ENCODE measurements around the gene UVRAG. TPM values are rescaled to one million over a fixed set of nuclear protein-coding genes. Genes with fewer than 3 reads are reported as not detected.
A peak's percentile ranks its signal among the peaks of the same experiment; 100 is the strongest.

UVRAG gene
- total RNA-seq, 2 donors from 2014 or later: 18.6 to 20.7 TPM

DNA sequence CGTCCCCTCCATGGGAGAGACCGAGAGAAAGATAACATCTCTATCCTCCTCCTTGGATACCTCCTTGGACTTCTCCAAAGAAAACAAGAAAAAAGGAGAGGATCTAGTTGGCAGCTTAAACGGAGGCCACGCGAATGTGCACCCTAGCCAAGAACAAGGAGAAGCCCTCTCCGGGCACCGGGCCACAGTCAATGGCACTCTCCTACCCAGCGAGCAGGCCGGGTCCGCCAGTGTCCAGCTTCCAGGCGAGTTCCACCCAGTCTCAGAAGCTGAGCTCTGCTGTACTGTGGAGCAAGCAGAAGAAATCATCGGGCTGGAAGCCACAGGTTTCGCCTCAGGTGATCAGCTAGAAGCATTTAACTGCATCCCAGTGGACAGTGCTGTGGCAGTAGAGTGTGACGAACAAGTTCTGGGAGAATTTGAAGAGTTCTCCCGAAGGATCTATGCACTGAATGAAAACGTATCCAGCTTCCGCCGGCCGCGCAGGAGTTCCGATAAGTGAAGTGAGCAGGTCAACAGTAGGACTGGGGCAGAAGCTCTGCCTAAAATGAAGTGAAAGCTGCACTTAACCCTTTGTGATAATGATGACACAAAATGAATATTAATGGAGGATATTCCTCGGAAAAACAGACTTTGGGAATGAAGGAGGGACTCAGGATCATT lies 326.0 kb downstream of the UVRAG start:
- ATAC-seq (replicated peaks in 1 of 2) (no peak), DNase-seq (no peak)
- Mint-ChIP-seq H3K9me3 (no peaks in the 10 kb centered on the region), H3K36me3 (ENCODE audit: insufficient read depth in 2 of 2) (no peaks in the 10 kb centered on the region), H3K4me3 (no peak overlapping the region), H3K27me3 (ENCODE audit: low read depth) (no peaks in the 10 kb centered on the region), H3K27ac (no peak overlapping the region), H3K4me1 (ENCODE audit: low read depth) (no peaks in the 10 kb centered on the region)

DNA sequence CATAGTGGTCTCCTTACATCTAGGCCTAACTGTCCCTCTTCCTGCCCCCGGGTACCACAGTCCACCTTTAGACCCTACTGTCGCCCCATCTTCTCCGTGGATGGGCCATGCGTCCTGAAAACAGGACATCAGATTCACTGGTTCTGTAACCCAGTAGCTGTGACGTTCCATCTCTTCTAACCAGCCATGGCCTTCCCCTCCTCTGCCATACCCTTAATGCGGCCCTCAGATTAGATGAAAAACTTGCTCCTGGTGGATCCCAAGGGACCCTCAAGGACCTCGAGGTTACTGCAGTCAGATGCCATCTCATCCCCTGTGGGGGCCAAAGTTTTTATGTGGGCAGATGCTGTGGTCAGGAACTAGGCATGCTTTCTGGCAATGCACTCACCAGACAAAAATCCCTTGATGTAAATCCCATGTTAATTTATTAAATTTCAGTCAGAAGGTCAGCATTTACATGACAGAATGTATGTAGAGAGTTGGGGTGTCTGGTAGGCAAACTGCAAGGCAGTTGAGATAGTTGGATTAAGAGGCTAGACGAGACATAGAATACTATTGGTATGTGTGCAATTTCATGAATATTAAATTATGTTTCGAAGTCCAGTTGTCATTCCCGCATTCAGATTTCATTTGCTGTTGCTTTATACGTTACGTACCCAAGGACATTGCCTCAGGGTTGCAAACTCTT lies 327.0 kb downstream of the UVRAG start:
- Mint-ChIP-seq H3K4me3 (no peak overlapping the region), H3K36me3 (ENCODE audit: insufficient read depth in 2 of 2) (no peaks in the 10 kb centered on the region), H3K27me3 (ENCODE audit: low read depth) (no peaks in the 10 kb centered on the region), H3K27ac (no peak overlapping the region), H3K4me1 (ENCODE audit: low read depth) (no peaks in the 10 kb centered on the region), H3K9me3 (no peaks in the 10 kb centered on the region)
- no peak for ATAC-seq (replicated peaks in 1 of 2)
- DNase-seq: no peak

DNA sequence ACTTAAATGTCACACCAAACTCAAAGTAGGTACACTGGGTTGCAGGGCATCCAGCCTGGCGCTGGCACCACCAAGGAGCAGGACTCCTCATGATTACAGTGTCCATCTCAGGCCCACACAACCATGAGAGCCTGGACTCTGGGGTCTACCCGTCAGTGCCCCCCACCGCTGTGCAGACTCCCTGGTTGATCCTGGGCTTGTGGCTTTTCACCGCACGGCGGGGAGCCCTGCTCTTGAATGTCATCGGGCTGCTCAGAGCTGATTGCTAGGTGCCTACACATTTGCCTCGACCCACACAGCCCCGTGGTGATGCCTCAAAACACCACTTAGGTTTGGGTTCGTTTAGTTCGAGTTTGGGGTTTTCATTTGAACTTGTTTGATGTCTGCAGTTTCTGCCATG lies 328.3 kb downstream of the UVRAG start:
- no peaks in the 10 kb centered on the region for H3K9me3 Mint-ChIP-seq

DNA sequence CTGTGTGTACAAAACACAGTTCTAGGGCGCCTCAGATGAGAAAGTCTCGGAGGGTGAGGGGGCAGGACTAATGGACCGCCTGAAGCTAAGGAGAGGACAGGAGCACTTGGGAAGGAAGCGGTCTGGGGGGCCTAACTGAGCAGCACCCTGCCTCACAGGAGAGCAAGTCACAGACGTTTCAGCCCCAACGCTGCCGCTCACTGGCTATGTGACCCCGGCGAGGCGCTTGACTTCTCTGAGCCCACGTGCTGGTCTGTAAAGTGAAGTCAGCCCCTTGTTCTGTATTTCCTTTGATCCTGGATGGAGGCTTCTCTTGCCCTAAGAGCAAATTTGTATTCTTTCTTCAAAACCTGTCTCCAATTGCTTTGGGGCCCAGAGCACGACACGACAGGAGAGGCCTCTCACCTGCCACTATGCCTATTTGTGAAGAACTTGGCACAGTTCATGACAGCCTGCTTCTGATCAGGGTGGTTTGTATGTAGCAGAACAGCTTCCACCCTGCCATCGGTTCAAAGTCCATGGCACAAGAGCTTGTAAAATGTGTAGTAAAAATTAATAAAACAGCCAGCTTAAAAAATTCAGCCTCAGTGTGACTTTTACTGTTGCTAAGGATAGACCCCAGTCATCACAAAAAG lies 332.2 kb downstream of the UVRAG start:
- peaks cover 10% of the 10 kb centered on the region for H3K4me1 Mint-ChIP-seq (ENCODE audit: low read depth)
- no peak overlapping the region for H3K27ac Mint-ChIP-seq
- peaks cover 6% of the 10 kb centered on the region for H3K27me3 Mint-ChIP-seq (ENCODE audit: low read depth)
- ATAC-seq (replicated peaks in 1 of 2): no peak
- H3K9me3 Mint-ChIP-seq: no peaks in the 10 kb centered on the region
- no peak for DNase-seq
- no peak overlapping the region for H3K4me3 Mint-ChIP-seq
- no peaks in the 10 kb centered on the region for H3K36me3 Mint-ChIP-seq (ENCODE audit: insufficient read depth in 2 of 2)

More for the DNA sequence above, 328.3 kb downstream of the UVRAG start:
- no peaks in the 10 kb centered on the region for H3K4me1 Mint-ChIP-seq (ENCODE audit: low read depth)
- ATAC-seq (replicated peaks in 1 of 2) (no peak), DNase-seq (no peak)
- no peaks in the 10 kb centered on the region for H3K27me3 Mint-ChIP-seq (ENCODE audit: low read depth)
- no peak overlapping the region for H3K27ac Mint-ChIP-seq
- H3K4me3 Mint-ChIP-seq: no peak overlapping the region
- no peaks in the 10 kb centered on the region for H3K36me3 Mint-ChIP-seq (ENCODE audit: insufficient read depth in 2 of 2)

DNA sequence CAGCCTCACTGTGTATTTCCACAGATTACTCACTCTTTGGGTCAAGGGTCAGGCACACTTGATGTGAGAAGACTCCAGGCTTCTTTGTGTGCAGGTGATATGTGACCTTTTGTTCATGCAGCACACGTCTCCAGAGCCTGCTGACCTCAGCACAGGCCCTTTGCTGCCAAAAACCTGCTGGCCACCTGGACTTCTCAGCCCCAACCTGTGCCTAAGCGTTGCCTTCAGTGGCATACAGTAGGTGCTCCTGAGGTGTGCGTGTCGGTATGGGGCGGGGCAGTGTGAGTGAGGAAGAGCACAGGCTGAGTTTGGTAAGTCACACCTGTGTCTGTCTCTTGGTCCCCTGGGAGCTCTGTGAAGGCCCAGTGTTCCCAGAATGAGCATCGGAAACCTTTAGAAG lies 333.2 kb downstream of the UVRAG start:
- ATAC-seq (replicated peaks in 1 of 2): no peak
- Mint-ChIP-seq H3K4me3 (no peak overlapping the region), H3K36me3 (ENCODE audit: insufficient read depth in 2 of 2) (no peaks in the 10 kb centered on the region), H3K9me3 (no peaks in the 10 kb centered on the region), H3K4me1 (ENCODE audit: low read depth) (peaks cover 20% of the 10 kb centered on the region), H3K27me3 (ENCODE audit: low read depth) (peaks cover 15% of the 10 kb centered on the region), H3K27ac (no peak overlapping the region)
- DNase-seq: no peak

- no peak for DNase-seq
Measured at GRCh38 chr11:76148941-76149613, 334.1 kb downstream of the UVRAG start.

GRCh38 chr11:76149713-76150112 lies 334.7 kb downstream of the UVRAG start:
- Mint-ChIP-seq H3K36me3 (ENCODE audit: insufficient read depth in 2 of 2) (no peaks in the 10 kb centered on the region), H3K27me3 (ENCODE audit: low read depth) (peaks cover 23% of the 10 kb centered on the region), H3K4me3 (no peak overlapping the region), H3K9me3 (no peaks in the 10 kb centered on the region), H3K27ac (no peak overlapping the region), H3K4me1 (ENCODE audit: low read depth) (peaks cover 25% of the 10 kb centered on the region)
- ATAC-seq (replicated peaks in 1 of 2): no peak
- DNase-seq: no peak

More at GRCh38 chr11:76148941-76149613, 334.1 kb downstream of the UVRAG start:
- Mint-ChIP-seq H3K4me1 (ENCODE audit: low read depth) (peaks cover 25% of the 10 kb centered on the region), H3K9me3 (no peaks in the 10 kb centered on the region), H3K36me3 (ENCODE audit: insufficient read depth in 2 of 2) (no peaks in the 10 kb centered on the region), H3K27me3 (ENCODE audit: low read depth) (peaks cover 23% of the 10 kb centered on the region), H3K4me3 (no peak overlapping the region), H3K27ac (no peak overlapping the region)
- no peak for ATAC-seq (replicated peaks in 1 of 2)

DNA sequence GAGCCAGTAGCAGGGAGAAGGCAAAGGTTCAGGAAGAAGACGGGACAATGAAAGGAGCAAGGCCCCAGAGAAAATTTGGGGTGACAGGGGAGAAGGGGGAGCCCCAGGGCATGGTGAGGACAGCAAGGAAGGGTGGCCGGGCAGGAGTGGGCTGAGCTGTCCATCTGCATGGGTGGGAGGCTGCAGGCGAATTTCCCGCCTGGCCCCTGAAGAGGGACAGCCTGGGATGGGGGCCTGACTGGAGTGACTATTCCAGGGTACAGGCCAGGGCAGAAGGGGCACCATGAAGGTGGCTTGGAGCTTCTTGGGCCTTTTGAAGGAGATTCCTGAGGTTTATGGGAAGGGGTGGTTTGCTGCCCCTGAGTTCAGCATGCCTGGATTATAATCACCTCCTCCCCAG lies 335.1 kb downstream of the UVRAG start:
- Mint-ChIP-seq H3K4me3 (no peak overlapping the region), H3K9me3 (no peaks in the 10 kb centered on the region), H3K4me1 (ENCODE audit: low read depth) (peaks cover 25% of the 10 kb centered on the region), H3K36me3 (ENCODE audit: insufficient read depth in 2 of 2) (no peaks in the 10 kb centered on the region), H3K27ac (no peak overlapping the region), H3K27me3 (ENCODE audit: low read depth) (peaks cover 23% of the 10 kb centered on the region)
- DNase-seq (no peak), ATAC-seq (replicated peaks in 1 of 2) (no peak)

DNA sequence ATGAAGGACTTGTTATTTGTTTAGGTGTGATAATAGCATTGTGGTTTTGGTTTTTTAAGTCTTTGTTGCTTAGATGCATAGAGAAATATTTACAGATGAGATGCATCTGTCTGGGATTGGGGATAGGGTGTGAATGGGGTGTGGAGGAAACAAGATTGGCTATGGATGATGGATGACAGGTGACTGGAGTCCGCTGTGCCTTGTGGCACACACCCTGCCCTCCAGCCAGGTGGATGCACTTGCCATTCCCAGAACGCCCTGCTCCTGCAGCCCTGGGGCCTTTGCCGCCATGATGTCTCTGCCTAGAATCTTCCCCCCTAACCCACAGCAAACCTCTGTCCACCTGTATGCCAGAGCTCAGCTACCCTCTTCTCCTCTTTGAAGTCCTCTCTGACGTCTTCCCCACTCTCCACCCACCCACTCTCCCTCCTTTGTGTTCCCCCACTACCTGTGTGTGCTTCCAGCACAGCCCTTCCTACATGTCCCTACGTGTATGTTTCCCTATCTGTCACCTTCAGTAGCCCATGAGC lies 336.6 kb downstream of the UVRAG start:
- H3K4me1 Mint-ChIP-seq (ENCODE audit: low read depth): peaks cover 25% of the 10 kb centered on the region
- H3K36me3 Mint-ChIP-seq (ENCODE audit: insufficient read depth in 2 of 2): no peaks in the 10 kb centered on the region
- H3K9me3 Mint-ChIP-seq: no peaks in the 10 kb centered on the region
- H3K4me3 Mint-ChIP-seq: peak overlapping the region; percentile 77 to 80
- ATAC-seq (replicated peaks in 1 of 2): peak; percentile 17
- peaks cover 23% of the 10 kb centered on the region for H3K27me3 Mint-ChIP-seq (ENCODE audit: low read depth)
- no peak for DNase-seq
- peak overlapping the region; percentile 26 for H3K27ac Mint-ChIP-seq

DNA sequence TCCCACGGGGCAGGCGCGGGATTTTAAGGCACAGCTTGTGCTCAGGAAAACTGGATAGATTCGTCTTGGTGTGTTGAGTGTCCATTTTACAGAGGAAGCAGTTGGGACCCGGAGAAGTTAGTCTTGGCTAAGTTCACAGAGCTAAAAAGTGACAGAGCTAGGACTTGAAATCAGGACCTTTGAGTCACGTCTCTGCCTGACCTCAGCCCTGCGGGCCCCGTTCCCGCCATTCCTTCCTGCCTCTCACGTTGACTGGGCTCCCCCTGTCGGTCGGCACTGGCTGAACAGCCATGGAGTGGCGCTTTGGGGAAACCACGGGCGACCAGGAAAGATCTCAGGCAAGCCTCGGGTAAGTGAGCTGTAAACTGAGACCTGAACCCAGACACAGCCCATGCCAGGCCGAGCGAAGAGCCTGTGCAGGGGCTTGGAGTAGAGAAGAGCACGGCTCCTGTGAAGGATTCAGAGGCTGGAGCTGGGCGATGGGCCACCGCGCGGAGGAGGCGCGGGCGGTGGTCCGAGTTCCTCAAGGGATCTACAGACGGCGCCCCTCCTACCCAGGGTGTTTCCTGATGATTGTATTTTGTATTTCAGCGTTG lies 337.2 kb downstream of the UVRAG start:
- H3K27me3 Mint-ChIP-seq (ENCODE audit: low read depth): peaks cover 23% of the 10 kb centered on the region
- ATAC-seq (replicated peaks in 1 of 2): peak; percentile 95 to 98
- H3K4me3 Mint-ChIP-seq: peak overlapping the region; percentile 77 to 80
- H3K36me3 Mint-ChIP-seq (ENCODE audit: insufficient read depth in 2 of 2): no peaks in the 10 kb centered on the region
- no peaks in the 10 kb centered on the region for H3K9me3 Mint-ChIP-seq
- peaks cover 25% of the 10 kb centered on the region for H3K4me1 Mint-ChIP-seq (ENCODE audit: low read depth)
- DNase-seq: peak; percentile 92
- H3K27ac Mint-ChIP-seq: peak overlapping the region; percentile 26

DNA sequence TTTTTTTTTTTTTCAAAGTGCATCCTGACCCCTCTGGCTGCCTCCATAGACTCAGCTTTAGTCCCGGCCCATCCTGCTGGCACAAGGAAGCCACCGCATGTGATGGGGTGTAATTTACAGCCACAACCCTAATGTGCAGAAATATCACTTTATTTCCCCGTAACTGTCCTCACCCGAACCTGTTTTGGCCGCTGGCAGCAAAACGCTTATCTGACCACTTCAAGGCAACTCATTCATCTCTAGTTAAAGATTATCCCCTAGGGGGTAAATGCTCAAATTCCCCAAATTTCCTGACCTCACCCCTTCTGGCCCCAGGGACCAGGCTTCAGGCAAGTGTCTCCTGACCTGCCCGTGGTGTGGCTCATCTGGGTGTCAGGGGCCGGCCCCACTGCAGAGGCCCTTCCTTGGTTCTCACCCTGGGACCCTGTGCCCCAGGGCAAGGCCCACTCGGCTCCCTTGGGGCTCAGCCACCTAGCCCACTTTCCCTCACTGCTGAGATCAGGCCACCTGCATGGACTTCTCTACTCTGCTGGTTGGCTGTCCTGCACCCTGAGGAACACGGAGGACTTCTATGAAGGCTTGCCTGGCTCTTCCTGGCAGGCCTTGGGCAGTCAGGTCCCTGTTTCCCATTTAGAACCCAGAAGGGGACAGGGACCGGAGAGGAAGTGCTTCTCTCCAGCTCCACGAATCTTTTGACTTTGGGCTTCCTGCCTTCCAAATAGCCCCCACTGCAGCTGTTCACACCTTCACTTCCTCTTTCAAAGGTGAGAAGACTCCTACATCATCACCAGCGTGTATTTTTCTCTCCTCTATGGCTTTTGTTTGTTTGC lies 337.9 kb downstream of the UVRAG start:
- H3K27me3 Mint-ChIP-seq (ENCODE audit: low read depth): peaks cover 23% of the 10 kb centered on the region
- H3K27ac Mint-ChIP-seq: no peak overlapping the region
- H3K36me3 Mint-ChIP-seq (ENCODE audit: insufficient read depth in 2 of 2): no peaks in the 10 kb centered on the region
- ATAC-seq (replicated peaks in 1 of 2): no peak
- H3K4me3 Mint-ChIP-seq: peak overlapping the region; percentile 77 to 80
- H3K9me3 Mint-ChIP-seq: no peaks in the 10 kb centered on the region
- DNase-seq: no peak
- H3K4me1 Mint-ChIP-seq (ENCODE audit: low read depth): peaks cover 25% of the 10 kb centered on the region

DNA sequence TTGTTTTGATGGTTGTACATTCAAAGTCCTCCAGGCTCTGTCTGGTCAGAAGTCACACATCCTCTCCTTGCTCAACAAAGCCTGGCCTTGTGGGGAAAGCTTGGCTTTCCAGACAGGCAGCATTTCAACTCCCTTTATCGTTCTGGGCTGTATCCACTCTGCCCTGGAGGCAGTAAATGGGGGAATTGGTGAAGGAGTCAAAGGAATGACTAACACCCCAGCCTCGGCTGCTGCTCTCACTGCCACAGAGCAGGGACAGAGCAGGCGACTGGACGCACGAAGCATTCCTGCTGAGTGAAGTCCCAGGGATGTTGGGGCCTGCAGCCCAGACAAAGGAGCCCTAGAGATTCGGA lies 338.5 kb downstream of the UVRAG start:
- Mint-ChIP-seq H3K27ac (peak overlapping the region; percentile 45), H3K9me3 (no peaks in the 10 kb centered on the region), H3K27me3 (ENCODE audit: low read depth) (peaks cover 23% of the 10 kb centered on the region), H3K4me1 (ENCODE audit: low read depth) (peaks cover 25% of the 10 kb centered on the region), H3K4me3 (peak overlapping the region; percentile 77 to 80), H3K36me3 (ENCODE audit: insufficient read depth in 2 of 2) (no peaks in the 10 kb centered on the region)
- DNase-seq (no peak), ATAC-seq (replicated peaks in 1 of 2) (no peak)
